LNCAP (cell line): ENCODE measurements around the gene MCM5.

Experiments used
- TF ChIP-seq, protein P1 (sequence below): fragments of 450-650 bp; IDR thresholded peaks from 2 replicates; pipeline ENCODE4 v1.5.1; 2017; ENCODE audit warnings: mild to moderate bottlenecking

Gene MCM5

GRCh38 chr22:35440129-35440528 is 40.2 kb downstream of the MCM5 start:
- TF ChIP-seq, protein P1, sequence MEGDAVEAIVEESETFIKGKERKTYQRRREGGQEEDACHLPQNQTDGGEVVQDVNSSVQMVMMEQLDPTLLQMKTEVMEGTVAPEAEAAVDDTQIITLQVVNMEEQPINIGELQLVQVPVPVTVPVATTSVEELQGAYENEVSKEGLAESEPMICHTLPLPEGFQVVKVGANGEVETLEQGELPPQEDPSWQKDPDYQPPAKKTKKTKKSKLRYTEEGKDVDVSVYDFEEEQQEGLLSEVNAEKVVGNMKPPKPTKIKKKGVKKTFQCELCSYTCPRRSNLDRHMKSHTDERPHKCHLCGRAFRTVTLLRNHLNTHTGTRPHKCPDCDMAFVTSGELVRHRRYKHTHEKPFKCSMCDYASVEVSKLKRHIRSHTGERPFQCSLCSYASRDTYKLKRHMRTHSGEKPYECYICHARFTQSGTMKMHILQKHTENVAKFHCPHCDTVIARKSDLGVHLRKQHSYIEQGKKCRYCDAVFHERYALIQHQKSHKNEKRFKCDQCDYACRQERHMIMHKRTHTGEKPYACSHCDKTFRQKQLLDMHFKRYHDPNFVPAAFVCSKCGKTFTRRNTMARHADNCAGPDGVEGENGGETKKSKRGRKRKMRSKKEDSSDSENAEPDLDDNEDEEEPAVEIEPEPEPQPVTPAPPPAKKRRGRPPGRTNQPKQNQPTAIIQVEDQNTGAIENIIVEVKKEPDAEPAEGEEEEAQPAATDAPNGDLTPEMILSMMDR: no peak

DNA sequence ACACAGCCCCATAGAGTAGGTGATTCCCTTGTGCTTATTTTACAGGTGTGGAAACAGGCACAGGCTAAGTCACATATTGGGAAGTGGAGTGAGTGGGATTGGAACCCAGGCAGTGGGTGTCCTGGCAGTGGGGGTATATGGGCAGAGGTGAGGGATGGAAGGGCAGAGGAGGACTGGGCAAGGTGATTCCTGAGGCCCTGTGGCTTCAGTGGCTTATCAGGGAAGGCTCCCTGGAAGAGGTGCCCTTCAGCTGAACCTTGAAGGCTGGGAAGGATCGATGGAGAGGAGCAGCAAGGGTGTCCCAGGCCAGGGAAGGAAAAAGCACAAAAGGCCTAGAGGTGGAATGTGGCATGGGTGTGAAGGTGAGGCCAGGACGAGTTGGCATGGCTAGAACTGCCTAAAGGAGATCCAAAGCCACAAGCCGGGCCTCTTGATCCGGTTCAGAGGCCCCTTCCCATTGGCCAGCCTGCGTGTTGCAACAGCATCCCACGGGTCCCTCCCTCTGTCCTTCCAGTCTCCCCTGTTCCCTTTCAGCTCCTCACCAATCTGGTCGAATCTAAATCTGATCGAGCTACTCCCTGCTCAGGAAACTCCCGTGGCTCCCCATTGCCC is 41.7 kb downstream of the MCM5 start:
- TF ChIP-seq, protein P1: no peak

DNA sequence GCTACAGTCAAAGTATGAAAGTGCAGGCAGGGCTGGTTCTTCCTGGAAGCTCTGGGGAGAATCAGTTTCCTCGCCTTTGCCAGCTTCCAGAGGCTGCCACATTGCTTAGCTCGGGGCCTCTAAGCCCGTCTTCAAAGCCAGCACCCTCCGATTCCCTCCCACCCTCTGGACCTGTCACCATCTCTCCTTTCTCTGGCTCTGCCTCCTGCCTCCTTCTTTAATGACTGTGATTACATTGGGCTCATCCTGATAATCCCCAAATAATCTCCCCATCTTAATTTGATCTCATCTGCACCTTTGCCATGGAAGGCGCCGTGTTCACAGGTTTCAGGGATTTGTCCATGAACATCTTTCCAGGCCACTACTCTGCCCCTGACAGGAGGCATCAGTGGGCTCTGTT is 42.5 kb downstream of the MCM5 start:
- TF ChIP-seq, protein P1: no peak

DNA sequence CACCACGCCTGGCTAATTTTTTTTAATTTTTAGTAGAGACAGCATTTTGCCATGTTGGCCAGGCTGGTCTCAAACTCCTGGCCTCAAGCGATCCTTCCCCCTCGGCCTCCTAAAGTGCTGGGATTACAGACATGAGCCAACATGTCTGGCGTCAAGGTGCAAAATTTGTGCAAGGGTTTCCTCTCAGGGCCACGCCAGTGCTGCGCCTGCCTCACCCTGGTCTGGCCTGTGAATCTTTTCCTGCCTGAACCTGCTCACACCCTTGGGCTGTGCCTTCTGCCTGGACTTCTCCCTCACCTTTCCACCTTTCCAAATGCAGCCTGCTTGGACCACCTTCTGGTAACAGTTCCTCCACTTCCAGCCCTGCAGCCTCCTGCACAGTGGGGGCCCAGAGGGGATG is 43.4 kb downstream of the MCM5 start:
- TF ChIP-seq, protein P1: no peak

- TF ChIP-seq, protein P1: no peak
Measured at GRCh38 chr22:35443790-35444684, 44.1 kb downstream of the MCM5 start.

DNA sequence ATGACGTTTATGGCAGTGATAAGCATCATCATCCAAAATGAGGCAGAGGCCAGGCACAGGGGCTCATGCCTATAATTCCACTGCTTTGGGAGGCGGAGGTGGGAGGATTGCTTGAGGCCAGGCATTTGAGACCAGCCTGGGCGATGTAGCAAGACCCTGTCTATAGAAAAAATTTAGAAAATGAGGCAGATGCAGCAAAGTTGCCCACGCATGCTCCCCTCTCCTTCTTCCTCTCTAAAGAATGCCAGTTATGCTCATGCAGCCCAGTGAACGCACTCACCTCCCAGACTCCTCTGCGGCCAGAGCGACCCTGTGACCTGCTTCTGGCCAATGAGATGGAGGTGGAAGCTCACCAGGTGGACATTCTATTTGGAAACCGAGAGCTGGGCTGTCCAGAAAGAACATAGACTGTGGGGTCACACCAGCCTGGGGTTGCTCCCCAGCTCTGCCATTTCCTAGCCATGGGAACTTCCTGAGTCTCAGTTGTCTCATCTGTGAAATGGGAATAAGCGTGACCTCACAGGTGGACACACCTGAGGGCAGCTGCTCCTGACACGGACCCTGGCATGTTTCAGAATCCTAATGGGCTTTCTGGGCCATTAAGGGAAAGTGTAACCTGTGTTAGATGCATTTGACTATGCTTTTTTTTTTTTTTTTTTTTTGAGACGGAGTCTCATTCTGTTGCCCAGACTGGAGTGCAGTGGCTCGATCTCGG is 44.9 kb downstream of the MCM5 start:
- TF ChIP-seq, protein P1: no peak

GRCh38 chr22:35445933-35446332 is 46.0 kb downstream of the MCM5 start:
- TF ChIP-seq, protein P1: no peak
